Measurements from ENCODE around the gene TIMP3.

Gene TIMP3

GRCh38 chr22:32796865-32797573 is 4.5 kb upstream of the TIMP3 start:
- ATAC-seq (ENCODE audit: low read depth): peak; percentile 65
- H3K27me3 ChIP-seq (ENCODE audit: insufficient read depth, poor library complexity, severe bottlenecking): no peaks in the 10 kb centered on the region
- H3K36me3 ChIP-seq (ENCODE audit: low read depth): no peaks in the 10 kb centered on the region
- no peak for DNase-seq (ENCODE audit: low spot score)
- no peak overlapping the region for H3K4me3 ChIP-seq (ENCODE audit: severe bottlenecking)
- no peaks in the 10 kb centered on the region for H3K4me1 ChIP-seq (ENCODE audit: insufficient read depth, poor library complexity, severe bottlenecking)
- H3K9me3 ChIP-seq (ENCODE audit: severe bottlenecking): no peaks in the 10 kb centered on the region
- H3K27ac ChIP-seq (ENCODE audit: poor library complexity, severe bottlenecking): no peak overlapping the region
- TF ChIP-seq CTCF (IDR thresholded peaks at IDR 0.05; ENCODE audit: poor library complexity, severe bottlenecking): peak; percentile 74

GRCh38 chr22:32799496-32799895 is 2.0 kb upstream of the TIMP3 start:
- no peak for ATAC-seq (ENCODE audit: low read depth)
- no peaks in the 10 kb centered on the region for H3K36me3 ChIP-seq (ENCODE audit: low read depth)
- H3K4me1 ChIP-seq (ENCODE audit: insufficient read depth, poor library complexity, severe bottlenecking): peaks cover 17% of the 10 kb centered on the region
- no peak overlapping the region for H3K27ac ChIP-seq (ENCODE audit: poor library complexity, severe bottlenecking)
- TF ChIP-seq CTCF (IDR thresholded peaks at IDR 0.05; ENCODE audit: poor library complexity, severe bottlenecking): no peak
- H3K27me3 ChIP-seq (ENCODE audit: insufficient read depth, poor library complexity, severe bottlenecking): no peaks in the 10 kb centered on the region
- H3K4me3 ChIP-seq (ENCODE audit: severe bottlenecking): no peak overlapping the region
- H3K9me3 ChIP-seq (ENCODE audit: severe bottlenecking): no peaks in the 10 kb centered on the region
- DNase-seq (ENCODE audit: low spot score): no peak

- no peak overlapping the region for H3K27ac ChIP-seq (ENCODE audit: poor library complexity, severe bottlenecking)
- H3K9me3 ChIP-seq (ENCODE audit: severe bottlenecking): no peaks in the 10 kb centered on the region
- H3K27me3 ChIP-seq (ENCODE audit: insufficient read depth, poor library complexity, severe bottlenecking): no peaks in the 10 kb centered on the region
- no peaks in the 10 kb centered on the region for H3K36me3 ChIP-seq (ENCODE audit: low read depth)
- DNase-seq (ENCODE audit: low spot score) (no peak), ATAC-seq (ENCODE audit: low read depth) (no peak)
- TF ChIP-seq CTCF (IDR thresholded peaks at IDR 0.05; ENCODE audit: poor library complexity, severe bottlenecking): no peak
- H3K4me3 ChIP-seq (ENCODE audit: severe bottlenecking): no peak overlapping the region
- peaks cover 17% of the 10 kb centered on the region for H3K4me1 ChIP-seq (ENCODE audit: insufficient read depth, poor library complexity, severe bottlenecking)
Measured at GRCh38 chr22:32800158-32800882, 1.2 kb upstream of the TIMP3 start.

- no peak for DNase-seq (ENCODE audit: low spot score)
- TF ChIP-seq CTCF (IDR thresholded peaks at IDR 0.05; ENCODE audit: poor library complexity, severe bottlenecking): no peak
- H3K27ac ChIP-seq (ENCODE audit: poor library complexity, severe bottlenecking): no peak overlapping the region
Measured at GRCh38 chr22:32800994-32801536, 440 bp upstream of the TIMP3 start.

More at GRCh38 chr22:32800994-32801536, 440 bp upstream of the TIMP3 start:
- Histone ChIP-seq H3K27me3 (ENCODE audit: insufficient read depth, poor library complexity, severe bottlenecking) (no peaks in the 10 kb centered on the region), H3K9me3 (ENCODE audit: severe bottlenecking) (no peaks in the 10 kb centered on the region), H3K4me1 (ENCODE audit: insufficient read depth, poor library complexity, severe bottlenecking) (peaks cover 17% of the 10 kb centered on the region), H3K4me3 (ENCODE audit: severe bottlenecking) (peak overlapping the region; percentile 55), H3K36me3 (ENCODE audit: low read depth) (no peaks in the 10 kb centered on the region)
- no peak for ATAC-seq (ENCODE audit: low read depth)

All from RWPE2 (cell line).